Astrocyte of the spinal cord (primary cell): ENCODE data around the gene PSAT1.

Experiments
- DNase-seq: peaks from one replicate; pipeline ENCODE4 v3.0.0; 2011; ENCODE audit warnings: low read depth, low spot score
- H3K4me3 ChIP-seq: 2 replicates; pipeline ENCODE4 v1.5.1; 2011; ENCODE audit warnings: low read depth, mild to moderate bottlenecking, low read length, moderate library complexity
- in situ Hi-C: cut with HindIII; loops from 2 replicates; pipeline ENCODE4 v1.10.0; 2017; ENCODE audit warnings: low sequenced_read_pairs
- TF ChIP-seq, protein P1 (sequence below): IDR thresholded peaks from 2 replicates; pipeline ENCODE4 v1.5.1; 2012; ENCODE audit warnings: low read depth, mild to moderate bottlenecking, low read length, inconsistent platforms

Gene PSAT1

DNA sequence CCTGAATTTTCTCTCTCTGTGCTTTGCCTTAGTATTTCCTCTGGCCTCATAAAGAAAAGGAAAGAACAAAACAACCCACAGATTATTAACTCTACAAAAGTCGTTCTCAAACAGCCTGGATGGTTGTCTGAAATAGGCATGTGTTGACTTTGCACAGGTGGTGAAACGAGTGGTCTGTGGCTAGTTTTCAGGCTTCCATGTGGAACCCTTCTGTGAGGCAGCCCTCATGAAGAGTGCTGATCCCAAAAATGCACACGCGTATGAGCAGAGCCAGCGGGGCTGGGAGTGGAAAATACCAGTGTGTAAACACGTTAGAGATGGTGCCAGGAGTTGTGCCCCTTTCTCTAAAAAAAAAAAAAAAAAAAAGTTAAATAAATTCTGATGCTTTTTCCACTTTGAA, 4.9 kb upstream of the PSAT1 start:
- DNase-seq: no peak
- no peak overlapping the region for H3K4me3 ChIP-seq
- in situ Hi-C loops: no loop called here
- TF ChIP-seq, protein P1, sequence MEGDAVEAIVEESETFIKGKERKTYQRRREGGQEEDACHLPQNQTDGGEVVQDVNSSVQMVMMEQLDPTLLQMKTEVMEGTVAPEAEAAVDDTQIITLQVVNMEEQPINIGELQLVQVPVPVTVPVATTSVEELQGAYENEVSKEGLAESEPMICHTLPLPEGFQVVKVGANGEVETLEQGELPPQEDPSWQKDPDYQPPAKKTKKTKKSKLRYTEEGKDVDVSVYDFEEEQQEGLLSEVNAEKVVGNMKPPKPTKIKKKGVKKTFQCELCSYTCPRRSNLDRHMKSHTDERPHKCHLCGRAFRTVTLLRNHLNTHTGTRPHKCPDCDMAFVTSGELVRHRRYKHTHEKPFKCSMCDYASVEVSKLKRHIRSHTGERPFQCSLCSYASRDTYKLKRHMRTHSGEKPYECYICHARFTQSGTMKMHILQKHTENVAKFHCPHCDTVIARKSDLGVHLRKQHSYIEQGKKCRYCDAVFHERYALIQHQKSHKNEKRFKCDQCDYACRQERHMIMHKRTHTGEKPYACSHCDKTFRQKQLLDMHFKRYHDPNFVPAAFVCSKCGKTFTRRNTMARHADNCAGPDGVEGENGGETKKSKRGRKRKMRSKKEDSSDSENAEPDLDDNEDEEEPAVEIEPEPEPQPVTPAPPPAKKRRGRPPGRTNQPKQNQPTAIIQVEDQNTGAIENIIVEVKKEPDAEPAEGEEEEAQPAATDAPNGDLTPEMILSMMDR: no peak

- TF ChIP-seq, protein P1: no peak
- no peak overlapping the region for H3K4me3 ChIP-seq
- DNase-seq: no peak
- in situ Hi-C loops: no loop called here
Observed at GRCh38 chr9:78292716-78293497, 4.0 kb upstream of the PSAT1 start.

DNA sequence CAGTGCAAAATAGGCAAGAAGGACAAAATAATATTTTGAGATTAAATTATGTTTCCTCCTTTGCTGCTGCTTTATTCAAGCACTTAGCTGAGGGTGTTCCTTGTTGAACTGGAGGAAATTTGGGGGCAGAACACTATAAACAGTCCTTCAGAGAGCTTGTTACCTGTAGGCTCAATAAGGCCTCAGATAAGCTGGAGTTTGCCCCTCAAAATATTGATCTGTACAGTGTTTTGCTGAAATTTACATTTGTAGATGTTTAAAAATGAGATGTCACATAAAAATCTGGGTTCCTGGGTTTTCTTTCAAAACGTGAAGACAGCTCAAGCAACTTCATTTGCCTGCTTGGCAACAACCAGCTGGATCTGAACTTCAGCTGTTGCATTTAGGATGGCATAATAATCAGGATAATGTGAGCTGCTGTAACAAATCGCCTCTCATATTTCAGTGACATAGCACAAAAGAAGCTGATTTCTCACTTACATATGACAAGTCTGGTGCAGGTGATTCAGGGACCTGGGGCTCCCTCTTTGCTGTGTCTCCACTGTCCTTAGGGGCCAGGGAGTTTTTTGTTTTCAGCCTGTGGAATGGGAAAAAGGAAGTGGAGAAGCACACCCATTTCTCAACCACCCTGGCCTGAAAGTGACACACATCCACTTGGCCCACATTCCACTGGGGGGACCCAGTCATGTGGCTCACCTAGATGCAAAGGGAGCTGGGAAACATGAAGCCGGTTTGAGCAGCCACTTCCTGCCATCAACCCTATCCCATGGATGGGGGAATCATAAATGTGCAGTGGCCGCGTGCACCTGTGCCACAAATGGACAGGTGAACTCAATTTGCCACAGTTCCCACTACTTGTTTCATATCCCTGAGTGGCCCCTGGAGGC, 2.4 kb upstream of the PSAT1 start:
- no peak for DNase-seq
- TF ChIP-seq, protein P1: no peak
- H3K4me3 ChIP-seq: no peak overlapping the region
- in situ Hi-C loops: no loop called here

GRCh38 chr9:78295177-78295575, 1.7 kb upstream of the PSAT1 start:
- no peak overlapping the region for H3K4me3 ChIP-seq
- TF ChIP-seq, protein P1: no peak
- no peak for DNase-seq
- in situ Hi-C loops: no loop called here

DNA sequence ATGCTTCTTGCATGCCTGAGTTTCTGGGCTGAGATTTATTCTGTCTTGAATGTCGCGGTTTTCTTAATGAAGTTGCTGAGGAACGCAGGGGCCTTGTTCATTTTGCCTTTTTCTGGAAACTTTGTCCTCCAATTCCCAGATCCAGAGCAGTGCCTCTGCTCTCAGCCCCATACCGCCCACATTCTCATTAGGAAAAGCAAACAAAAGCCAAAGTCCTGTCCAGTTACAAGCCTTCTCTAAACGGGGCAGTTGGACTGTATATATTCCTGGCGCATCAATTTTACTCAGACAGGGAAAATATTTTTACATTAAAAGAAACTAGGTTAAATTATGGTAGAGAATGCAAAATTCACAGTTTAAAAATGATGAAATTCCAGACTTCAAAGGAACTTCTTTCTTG, 1.2 kb upstream of the PSAT1 start:
- H3K4me3 ChIP-seq: peak overlapping the region; percentile 87
- TF ChIP-seq, protein P1: no peak
- no peak for DNase-seq
- in situ Hi-C loops: no loop called here

- in situ Hi-C loops: no loop called here
- peak; percentile 68 for DNase-seq
- peak overlapping the region; percentile 87 for H3K4me3 ChIP-seq
- TF ChIP-seq, protein P1: no peak
Observed at GRCh38 chr9:78296201-78296892, 578 bp upstream of the PSAT1 start.
